Inflammatory macrophage treated with lipopolysaccharide for 4 hours (primary cell): ENCODE measurements around the gene ZNF460.
"Not testable (repeated sequence)": the region's sequence is repeated elsewhere in the genome, so short reads cannot be mapped to it uniquely, and the experiment has no call there.

Experiments
- DNase-seq: peaks from one replicate; pipeline ENCODE4 v3.0.0-alpha.2; 2020

ZNF460 gene

GRCh38 chr19:57280165-57280961 is at the start of gene ZNF460:
ZNF460 (plus strand) TSS chr19:57280485; CDS start chr19:57280807, 322 bp downstream.
- DNase-seq, result peak; percentile 98

GRCh38 chr19:57231686-57232085 is 48.6 kb upstream of the ZNF460 start:
- no peak for DNase-seq

GRCh38 chr19:57233207-57233606 is 47.1 kb upstream of the ZNF460 start:
- DNase-seq, result no peak

GRCh38 chr19:57239982-57240310 is 40.3 kb upstream of the ZNF460 start:
- DNase-seq, result no peak

GRCh38 chr19:57240311-57241090 is 39.8 kb upstream of the ZNF460 start, which contains the start of gene ZNF805:
ZNF805 (plus strand) TSS chr19:57240632; CDS start chr19:57240892, 260 bp downstream.
- DNase-seq, result peak; percentile 89

- peak; percentile 0 for DNase-seq
Observed at GRCh38 chr19:57241176-57241575, 39.1 kb upstream of the ZNF460 start.

DNA sequence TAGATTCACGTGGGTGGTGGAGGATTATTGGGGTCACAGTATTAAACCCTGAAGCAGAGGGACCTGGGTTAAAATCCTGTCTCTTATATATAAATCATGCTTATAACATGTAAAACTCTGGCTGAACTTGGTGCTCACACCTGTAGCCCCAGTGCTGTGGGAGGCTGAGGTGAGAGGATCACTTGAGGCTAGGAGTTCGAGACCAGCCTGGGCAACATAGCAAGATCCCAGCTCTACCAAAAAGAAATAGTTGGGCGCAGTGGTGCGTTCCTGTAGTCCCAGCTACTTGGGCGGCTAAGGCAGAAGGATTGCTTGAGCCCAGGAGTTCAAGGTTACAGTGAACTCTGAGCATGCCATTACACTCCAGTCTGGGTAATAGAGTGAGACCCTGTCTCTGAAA is 37.5 kb upstream of the ZNF460 start:
- no peak for DNase-seq

- DNase-seq, result no peak
Observed at GRCh38 chr19:57244513-57244912, 35.8 kb upstream of the ZNF460 start.

GRCh38 chr19:57245066-57245465 is 35.2 kb upstream of the ZNF460 start:
- DNase-seq, result no peak

DNA sequence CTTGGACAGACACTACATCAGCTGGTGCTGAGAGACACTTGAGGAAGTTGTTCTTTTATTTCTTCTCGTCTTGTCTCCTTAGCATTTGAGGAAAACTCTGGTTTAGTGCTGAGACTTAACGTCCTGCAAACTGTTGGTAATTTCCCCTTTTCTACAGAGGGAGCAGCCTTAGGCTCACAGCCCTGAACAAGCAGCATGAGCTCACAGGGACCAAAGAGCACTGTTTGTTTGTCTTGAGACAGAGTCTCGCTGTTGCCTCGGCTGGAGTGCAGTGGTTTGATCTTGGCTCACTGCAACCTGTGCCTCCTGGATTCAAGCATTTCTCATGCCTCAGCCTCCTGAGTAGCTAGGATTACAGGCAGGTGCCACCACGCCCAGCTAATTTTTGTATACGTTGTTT is 34.3 kb upstream of the ZNF460 start:
- DNase-seq, result no peak

GRCh38 chr19:57248646-57249045 is 31.6 kb upstream of the ZNF460 start:
- no peak for DNase-seq

GRCh38 chr19:57249329-57249728 is 31.0 kb upstream of the ZNF460 start:
- DNase-seq, result no peak

DNA sequence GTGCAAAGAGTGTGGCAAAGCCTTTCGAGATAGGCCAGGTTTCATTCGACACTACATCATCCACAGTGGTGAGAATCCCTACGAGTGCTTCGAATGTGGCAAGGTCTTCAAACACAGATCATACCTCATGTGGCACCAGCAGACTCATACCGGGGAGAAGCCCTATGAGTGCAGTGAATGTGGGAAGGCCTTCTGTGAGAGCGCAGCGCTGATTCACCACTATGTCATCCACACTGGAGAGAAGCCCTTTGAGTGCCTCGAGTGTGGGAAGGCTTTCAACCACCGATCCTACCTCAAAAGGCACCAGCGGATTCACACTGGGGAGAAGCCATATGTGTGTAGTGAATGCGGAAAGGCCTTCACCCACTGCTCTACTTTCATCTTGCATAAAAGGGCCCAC is 26.5 kb upstream of the ZNF460 start:
- DNase-seq, result not testable (repeated sequence)

DNA sequence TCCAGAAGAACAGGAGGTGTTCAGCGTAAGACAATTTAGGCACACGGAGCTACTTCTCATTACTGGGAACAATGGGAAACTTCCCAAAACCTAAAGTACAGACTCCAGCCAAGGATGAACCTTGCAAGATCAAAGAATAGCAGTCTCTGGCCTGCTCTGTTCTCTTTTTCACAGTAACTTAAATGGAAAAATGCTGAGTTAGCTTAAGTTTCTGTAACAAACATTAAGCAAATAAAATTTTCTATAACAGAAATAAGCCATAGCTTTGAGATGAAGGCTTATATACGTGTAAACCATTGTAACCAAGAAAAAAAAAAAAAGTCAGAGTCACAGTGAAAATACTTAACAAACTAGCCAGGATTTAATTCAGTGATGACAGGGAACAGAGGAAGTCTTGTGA is 18.2 kb upstream of the ZNF460 start:
- DNase-seq, result no peak

DNA sequence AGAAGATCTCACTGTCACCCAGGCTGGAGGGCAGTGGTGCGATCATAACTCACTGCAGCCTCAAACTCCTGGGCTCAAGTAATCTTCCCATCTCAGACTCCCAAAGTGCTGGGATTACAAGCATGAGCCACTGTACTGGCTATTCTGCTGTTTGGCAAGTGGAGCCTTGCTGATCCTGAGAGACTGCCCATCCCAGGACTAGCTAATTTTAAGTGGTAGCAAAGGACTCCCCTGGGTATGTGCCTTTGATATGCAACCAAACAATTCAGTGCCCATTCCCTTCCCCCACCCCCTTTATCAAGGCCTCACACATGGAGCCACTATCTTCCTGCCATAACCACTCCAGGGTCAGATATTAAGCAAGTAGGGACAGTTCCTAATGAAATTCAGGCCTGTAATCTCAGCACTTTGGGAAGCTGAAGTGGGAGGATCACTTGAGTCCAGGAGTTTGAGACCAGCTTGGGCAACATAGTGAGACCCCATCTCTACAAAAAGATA is 17.0 kb upstream of the ZNF460 start:
- DNase-seq, result no peak

- no peak for DNase-seq
Observed at GRCh38 chr19:57267291-57267690, 13.0 kb upstream of the ZNF460 start.

DNA sequence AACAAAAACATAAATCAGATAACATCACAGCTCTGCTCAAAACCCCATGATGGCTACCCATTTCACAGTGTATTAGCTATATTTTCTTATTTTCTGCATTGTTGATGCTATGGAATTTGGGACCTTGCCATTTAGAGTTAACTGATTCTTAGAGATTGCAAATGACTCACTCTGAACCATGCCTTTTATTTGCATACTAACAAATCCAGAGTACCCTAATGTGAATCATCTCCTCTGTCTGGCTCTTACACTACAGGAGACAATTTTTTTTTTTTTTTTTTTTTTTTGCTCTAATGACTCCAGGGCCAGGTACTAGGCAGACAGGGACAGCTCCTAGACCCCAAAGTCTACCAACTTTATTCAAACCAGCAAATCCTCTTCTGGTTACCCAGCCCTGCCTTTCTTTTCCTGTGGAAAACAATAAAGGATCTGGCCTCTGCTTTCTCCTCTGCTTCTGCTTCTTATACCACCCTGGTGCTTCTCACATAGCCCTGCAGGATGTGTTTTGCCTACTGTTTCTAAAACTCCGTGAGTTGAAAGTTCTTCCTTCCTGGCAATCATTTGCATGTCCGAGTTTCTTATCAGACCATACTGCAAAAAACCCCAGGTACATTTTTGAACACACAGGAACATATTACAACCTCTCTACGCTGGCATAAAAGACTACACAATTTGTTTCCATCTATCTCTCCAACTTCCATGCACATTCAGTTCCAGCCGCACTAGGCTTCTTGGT is 10.6 kb upstream of the ZNF460 start:
- DNase-seq, result no peak

DNA sequence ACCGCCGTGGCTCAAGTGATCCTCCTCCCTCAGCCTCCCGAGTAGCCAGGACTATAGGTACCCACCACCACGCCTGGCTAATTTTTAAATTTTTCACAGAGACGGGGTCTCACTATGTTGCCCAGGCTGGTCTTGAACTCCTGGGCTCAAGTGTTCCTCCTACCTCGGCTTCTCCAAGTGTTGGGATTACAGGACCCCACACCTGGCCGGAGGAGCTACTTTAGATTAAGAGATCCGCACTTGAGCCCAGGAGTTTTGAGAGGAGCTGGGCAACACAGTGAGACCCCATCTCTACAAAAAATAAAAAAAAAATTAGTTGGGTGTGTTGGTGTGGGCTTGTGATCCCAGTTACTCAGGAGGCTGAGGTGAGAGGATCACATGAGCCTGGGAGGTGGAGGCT is 9.0 kb upstream of the ZNF460 start:
- DNase-seq, result no peak

GRCh38 chr19:57273014-57273413 is 7.3 kb upstream of the ZNF460 start:
- DNase-seq, result no peak

- no peak for DNase-seq
Observed at GRCh38 chr19:57276430-57276829, 3.9 kb upstream of the ZNF460 start.

DNA sequence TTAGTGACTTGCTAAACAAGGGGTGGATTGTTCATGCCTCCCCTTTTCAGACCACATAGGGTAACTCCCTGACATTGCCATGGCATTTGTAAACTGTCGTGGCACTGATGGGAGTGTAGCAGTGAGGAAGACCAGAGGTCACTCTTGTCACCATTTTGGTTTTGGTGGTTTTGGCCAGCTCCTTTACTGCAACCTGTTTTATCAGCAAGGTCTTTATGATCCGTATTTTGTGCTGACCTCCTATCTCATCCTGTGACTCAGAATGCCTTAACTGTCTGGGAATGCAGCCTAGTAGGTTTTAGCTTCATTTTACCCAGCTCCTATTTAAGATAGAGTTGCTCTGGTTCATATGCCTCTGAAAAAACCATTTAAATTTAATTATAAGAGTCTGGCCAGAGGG is 1.8 kb upstream of the ZNF460 start:
- not testable (repeated sequence) for DNase-seq

- peak; percentile 93 for DNase-seq
Observed at GRCh38 chr19:57279418-57280164, 694 bp upstream of the ZNF460 start.

DNA sequence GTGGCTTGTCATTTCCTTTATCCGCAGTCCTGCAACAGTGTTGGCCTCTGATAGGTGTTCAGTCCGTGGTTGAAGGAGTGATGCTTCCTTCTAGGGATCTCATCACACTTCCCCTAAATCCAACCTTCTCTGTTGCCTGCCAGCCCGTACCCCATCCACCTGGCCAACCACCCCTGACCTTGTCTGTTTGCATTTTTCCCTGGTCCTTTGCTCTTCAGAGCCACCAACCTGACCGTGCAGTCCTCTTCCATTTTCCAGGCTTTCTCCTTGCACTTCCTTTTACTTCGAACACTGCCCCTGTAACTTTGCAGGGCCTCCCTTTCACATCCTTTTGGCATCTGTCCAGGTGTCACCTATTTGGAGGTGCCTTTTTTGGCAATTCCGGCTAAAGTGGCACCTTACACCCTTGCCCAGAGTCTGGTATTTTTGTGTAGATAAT is 696 bp downstream of the ZNF460 start:
- peak; percentile 23 for DNase-seq
